NCI-H1105 (cell line): ENCODE measurements around the gene MYOF.

Experiments
- DNase-seq: peaks from one replicate; lab custom pipeline; 2025; lab: John Stamatoyannopoulos, UW

The MYOF gene

GRCh38 chr10:93482145-93482834, at the start of gene MYOF:
TSS of gene MYOF (minus strand) at chr10:93482334. CDS start at chr10:93482194, 140 bp downstream.
- DNase-seq, result peak; percentile 8

GRCh38 chr10:93518531-93518930, 36.4 kb upstream of the MYOF start:
- DNase-seq, result no peak

GRCh38 chr10:93516006-93516380, 33.9 kb upstream of the MYOF start:
- no peak for DNase-seq

- DNase-seq, result no peak
These were observed 33.2 kb upstream of the MYOF start for GRCh38 chr10:93515071-93516005.

- DNase-seq, result no peak
These were observed 32.4 kb upstream of the MYOF start for GRCh38 chr10:93514521-93514920.

GRCh38 chr10:93513091-93513490, 31.0 kb upstream of the MYOF start:
- no peak for DNase-seq

- no peak for DNase-seq
These were observed 30.4 kb upstream of the MYOF start for GRCh38 chr10:93512565-93512964.

- no peak for DNase-seq
These were observed 27.7 kb upstream of the MYOF start for GRCh38 chr10:93509816-93510215.

- no peak for DNase-seq
These were observed 22.9 kb upstream of the MYOF start for GRCh38 chr10:93505075-93505474.

- no peak for DNase-seq
These were observed 20.9 kb upstream of the MYOF start for GRCh38 chr10:93503075-93503474.

- no peak for DNase-seq
These were observed 19.5 kb upstream of the MYOF start for GRCh38 chr10:93501650-93502049.

- DNase-seq, result no peak
These were observed 16.0 kb upstream of the MYOF start for GRCh38 chr10:93498166-93498565.

GRCh38 chr10:93496322-93497041, 14.3 kb upstream of the MYOF start, which contains the start of gene CEP55:
TSS of gene CEP55 (plus strand) at chr10:93496612. CDS start at chr10:93500052, 3,440 bp downstream.
- DNase-seq, result peak; percentile 86

- peak; percentile 49 for DNase-seq
These were observed 13.7 kb upstream of the MYOF start for GRCh38 chr10:93495654-93496321.

- no peak for DNase-seq
These were observed 12.4 kb upstream of the MYOF start for GRCh38 chr10:93494494-93494893.

- DNase-seq, result no peak
These were observed 11.0 kb upstream of the MYOF start for GRCh38 chr10:93493162-93493561.

GRCh38 chr10:93491602-93492121, 9.5 kb upstream of the MYOF start:
- no peak for DNase-seq

- DNase-seq, result no peak
These were observed 6.9 kb upstream of the MYOF start for GRCh38 chr10:93488956-93489528.

GRCh38 chr10:93485690-93486089, 3.6 kb upstream of the MYOF start:
- no peak for DNase-seq

- no peak for DNase-seq
These were observed 443 bp downstream of the MYOF start for GRCh38 chr10:93481637-93482144.

- no peak for DNase-seq
These were observed 3.3 kb downstream of the MYOF start for GRCh38 chr10:93478873-93479272.
